Measurements from ENCODE around the gene FYCO1. TPM values are rescaled to one million over a fixed set of nuclear protein-coding genes. Genes with fewer than 3 reads are reported as not detected.

The FYCO1 gene
- total and polyA plus RNA-seq, 2 of the 8 experiments (the other 6 are each of a cell fraction or from before 2014, with no cell fraction given): 4.8 to 10.8 TPM

- TF ChIP-seq HDAC6 (IDR thresholded peaks at IDR 0.05; ENCODE audit: low read depth, low read length): no peak
- TF ChIP-seq EZH2 (IDR thresholded peaks at IDR 0.05; ENCODE audit: low read depth, low read length, severe bottlenecking): no peak
- no peak for TF ChIP-seq SIX5 (IDR thresholded peaks at IDR 0.05; ENCODE audit: low read depth, low read length)
- TF ChIP-seq SUZ12 (IDR thresholded peaks at IDR 0.05; ENCODE audit: low read length): no peak
- TF ChIP-seq MAFK (IDR thresholded peaks at IDR 0.05; ENCODE audit: low read depth, low read length): no peak
- no peak for TF ChIP-seq CREB1 (IDR thresholded peaks at IDR 0.05)
These were observed 122.6 kb downstream of the FYCO1 start (continued) for GRCh38 chr3:45873036-45873435.
